GM12878 (cell line): ENCODE data around the gene SIDT1. TPM values are rescaled to one million over a fixed set of nuclear protein-coding genes. Genes with fewer than 3 reads are reported as not detected.

Experiments used
- ATAC-seq: fragments of 200-7000 bp; cut with Tn5 transposase; 3 replicates; pipeline ENCODE4 v1.9.1; 2020; ENCODE audit warnings: mild to moderate bottlenecking, moderate library complexity
- BruUV-seq: library from RNA; stranded (reverse); fragments of 400-500 nt; replicated peaks from 2 replicates; lab custom pipeline; 2021; lab: Mats Ljungman, UMichigan
- CTCF ChIA-PET: fragments of 300-600 bp; sonication (Branson Sonifier 250); formaldehyde crosslinking; extraction: SDS; loops from one replicate; lab custom pipeline; 2021; ENCODE audit warnings: inconsistent platforms; lab: Yijun Ruan, JAX
- POLR2A ChIA-PET: fragments of 350-600 bp; formaldehyde crosslinking; extraction: SDS; loops from one replicate; lab custom pipeline; 2021; ENCODE audit warnings: inconsistent platforms; lab: Charles Lee
- RAD21 ChIA-PET: fragments of 300-600 bp; sonication (Branson Sonifier 250); formaldehyde crosslinking; loops from one replicate; lab custom pipeline; 2023; ENCODE audit warnings: antibody characterized with exemption; ENCODE audit not compliant: unreplicated experiment; lab: Charles Lee
- SMC1A ChIA-PET: fragments of 300-600 bp; sonication (Branson Sonifier 250); formaldehyde crosslinking; loops from one replicate; lab custom pipeline; 2023; ENCODE audit not compliant: unreplicated experiment, uncharacterized antibody; lab: Charles Lee
- DNase-seq: peaks from one replicate; pipeline ENCODE4 v3.0.0-alpha.2; 2011; ENCODE audit warnings: low read depth, low spot score
- FAIRE-seq: peaks from 3 replicates; lab custom pipeline; 2011; peaks lifted over from hg19 to GRCh38; lab: Jason Lieb, UNC
- H2AFZ ChIP-seq: 2 replicates; pipeline ENCODE4 v1.6.0; 2011; ENCODE audit warnings: low read depth, low read length, control low read depth; ENCODE audit not compliant: control insufficient read depth
- H3K27ac ChIP-seq: 2 replicates; pipeline ENCODE4 v1.5.1; 2011; ENCODE audit warnings: control low read depth; ENCODE audit not compliant: control insufficient read depth, insufficient read depth
- H3K27me3 ChIP-seq, 2 experiments: replicated peaks in 1 of 2; 2 replicates each; pipeline versions ENCODE4 v1.6.0 to v1.6.1; 2011; ENCODE audit warnings: low read length in 1 of 2; ENCODE audit not compliant: control insufficient read depth in 2 of 2, insufficient read depth in 2 of 2
- H3K36me3 ChIP-seq, 2 experiments: 2 replicates each; pipeline ENCODE4 v1.5.1; 2011; ENCODE audit warnings: low read length in 1 of 2; ENCODE audit not compliant: control insufficient read depth in 2 of 2, insufficient read depth in 2 of 2
- H3K4me1 ChIP-seq: 2 replicates; pipeline ENCODE4 v1.6.1; 2011; ENCODE audit warnings: mild to moderate bottlenecking, low read length, moderate library complexity, mixed read lengths; ENCODE audit not compliant: control insufficient read depth, insufficient read depth
- H3K4me2 ChIP-seq: 2 replicates; pipeline ENCODE4 v1.6.0; 2011; ENCODE audit warnings: control low read depth; ENCODE audit not compliant: control insufficient read depth, insufficient read depth
- H3K4me3 ChIP-seq: fragments of 200-600 bp; sonication (generic); 2 replicates; pipeline ENCODE4 v1.5.1; 2016
- H3K79me2 ChIP-seq: 2 replicates; pipeline ENCODE4 v1.6.0; 2011; ENCODE audit warnings: low read length; ENCODE audit not compliant: control insufficient read depth, insufficient read depth
- H3K9ac ChIP-seq: 2 replicates; pipeline ENCODE4 v1.8.0; 2011; ENCODE audit warnings: low read length, control low read depth, mixed read lengths; ENCODE audit not compliant: control insufficient read depth, insufficient read depth
- H3K9me3 ChIP-seq: replicated peaks from 3 replicates; pipeline ENCODE4 v1.5.1; 2011; ENCODE audit warnings: mild to moderate bottlenecking, low read length; ENCODE audit not compliant: control insufficient read depth, insufficient read depth
- H4K20me1 ChIP-seq: 2 replicates; pipeline ENCODE4 v1.6.0; 2011; ENCODE audit not compliant: control insufficient read depth, insufficient read depth
- DPF2 ChIP-seq: fragments of 450-650 bp; IDR thresholded peaks from 2 replicates; pipeline ENCODE4 v1.6.1; 2017; ENCODE audit warnings: mild to moderate bottlenecking
- GABPA ChIP-seq: IDR thresholded peaks from 2 replicates; pipeline ENCODE4 v1.6.1; 2014; ENCODE audit warnings: antibody characterized with exemption, low read depth, mild to moderate bottlenecking, inconsistent platforms
- NR2C1 ChIP-seq: fragments of 450-650 bp; IDR thresholded peaks from 2 replicates; pipeline ENCODE4 v1.6.1; 2017; ENCODE audit warnings: antibody characterized with exemption, mild to moderate bottlenecking, moderate library complexity
- REST ChIP-seq: IDR thresholded peaks from 2 replicates; pipeline ENCODE4 v1.6.1; 2012; ENCODE audit warnings: mild to moderate bottlenecking, low read depth, low read length
- SREBF2 ChIP-seq: IDR thresholded peaks from 2 replicates; pipeline ENCODE4 v1.6.1; 2012; ENCODE audit warnings: mild to moderate bottlenecking, low read length
- SRF ChIP-seq, 2 experiments: IDR thresholded peaks; 2 replicates each; pipeline ENCODE4 v1.6.1; 2011; ENCODE audit warnings: low read depth in 2 of 2, low read length in 2 of 2, mild to moderate bottlenecking in 1 of 2, moderate library complexity in 1 of 2
- ZNF274 ChIP-seq: IDR thresholded peaks from one replicate; pipeline ENCODE4 v1.8.0; 2011; ENCODE audit not compliant: insufficient read length, insufficient read depth
- in situ Hi-C: fragments of 300-500 bp; cut with MboI; formaldehyde crosslinking; loops from 9 replicates; pipeline ENCODE4 v1.14.3; 2018; ENCODE audit warnings: mixed read lengths
- intact Hi-C: fragments of 100-400 bp; cut with micrococcal nuclease; formaldehyde crosslinking; loops from one replicate; pipeline ENCODE4 v1.14.2; 2022; ENCODE audit not compliant: unreplicated experiment
- polyA plus RNA-seq, 11 experiments: library from polyadenylated mRNA; depleted of rRNA in 4 of 11; unstranded in 6 of 11; stranded (reverse) in 5 of 11; fragments of >200 nt; fragmentation: Nextera tagmentation in 4 of 11; fragmentation: Illumina TruSeq in 1 of 11; extraction: Ambion mirVana in 4 of 11; extraction: Trizol in 1 of 11; gene quantifications; 1 replicate in 1 of 11; 2 replicates in 10 of 11; pipeline versions ENCODE4 v1.2.1 to v1.2.3, GENCODE V29; 2011 to 2016; ENCODE audit warnings: inconsistent platforms in 2 of 11, missing spikeins in 2 of 11, low read depth in 1 of 11
- total RNA-seq, 4 experiments: library from RNA; depleted of rRNA in 3 of 4; stranded (reverse); fragments of >200 nt in 3 of 4; fragmentation: Illumina TruSeq in 1 of 4; extraction: Trizol in 1 of 4; gene quantifications; 2 replicates each; pipeline versions ENCODE4 v1.2.1 to v1.2.3, GENCODE V29; 2013 to 2021
- TF ChIP-seq, protein P1 (sequence below): fragments of 450-650 bp; IDR thresholded peaks from 2 replicates; pipeline ENCODE4 v1.6.1; 2017; ENCODE audit warnings: mild to moderate bottlenecking, moderate library complexity
- TF ChIP-seq, protein P2 (sequence below): fragments of 450-650 bp; IDR thresholded peaks from 2 replicates; pipeline ENCODE4 v1.6.1; 2014; ENCODE audit warnings: mild to moderate bottlenecking
- TF ChIP-seq, protein P3 (sequence below): fragments of 450-650 bp; IDR thresholded peaks from 2 replicates; pipeline ENCODE4 v1.6.1; 2018; ENCODE audit warnings: mild to moderate bottlenecking, low read depth, moderate library complexity; ENCODE audit not compliant: partially characterized antibody

The SIDT1 gene
- total and polyA plus RNA-seq, 10 of the 15 experiments (the other 5 are each of a cell fraction or from before 2014, with no cell fraction given) = 3.0 to 45.0 (median 26.6) TPM

DNA sequence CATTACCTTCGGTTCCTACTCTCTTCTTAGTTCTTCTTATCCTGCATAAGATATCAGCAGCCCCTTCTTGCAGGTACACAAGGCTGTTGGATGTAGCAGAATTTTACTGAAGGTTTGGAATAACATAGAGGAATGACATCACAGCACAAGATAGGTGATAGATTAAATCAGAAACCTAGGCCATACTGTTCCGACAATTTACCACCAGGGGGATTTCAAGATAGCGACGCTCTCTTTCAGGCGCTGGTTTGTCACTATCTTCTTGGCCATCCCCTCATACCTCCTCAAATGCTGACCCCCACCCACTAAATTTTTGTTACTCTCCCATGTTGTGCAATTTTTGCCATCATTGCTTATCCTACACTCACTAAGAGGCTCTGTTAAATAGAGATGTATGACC, 3.5 kb downstream of the SIDT1 start (continued):
- TF ChIP-seq, protein P1, sequence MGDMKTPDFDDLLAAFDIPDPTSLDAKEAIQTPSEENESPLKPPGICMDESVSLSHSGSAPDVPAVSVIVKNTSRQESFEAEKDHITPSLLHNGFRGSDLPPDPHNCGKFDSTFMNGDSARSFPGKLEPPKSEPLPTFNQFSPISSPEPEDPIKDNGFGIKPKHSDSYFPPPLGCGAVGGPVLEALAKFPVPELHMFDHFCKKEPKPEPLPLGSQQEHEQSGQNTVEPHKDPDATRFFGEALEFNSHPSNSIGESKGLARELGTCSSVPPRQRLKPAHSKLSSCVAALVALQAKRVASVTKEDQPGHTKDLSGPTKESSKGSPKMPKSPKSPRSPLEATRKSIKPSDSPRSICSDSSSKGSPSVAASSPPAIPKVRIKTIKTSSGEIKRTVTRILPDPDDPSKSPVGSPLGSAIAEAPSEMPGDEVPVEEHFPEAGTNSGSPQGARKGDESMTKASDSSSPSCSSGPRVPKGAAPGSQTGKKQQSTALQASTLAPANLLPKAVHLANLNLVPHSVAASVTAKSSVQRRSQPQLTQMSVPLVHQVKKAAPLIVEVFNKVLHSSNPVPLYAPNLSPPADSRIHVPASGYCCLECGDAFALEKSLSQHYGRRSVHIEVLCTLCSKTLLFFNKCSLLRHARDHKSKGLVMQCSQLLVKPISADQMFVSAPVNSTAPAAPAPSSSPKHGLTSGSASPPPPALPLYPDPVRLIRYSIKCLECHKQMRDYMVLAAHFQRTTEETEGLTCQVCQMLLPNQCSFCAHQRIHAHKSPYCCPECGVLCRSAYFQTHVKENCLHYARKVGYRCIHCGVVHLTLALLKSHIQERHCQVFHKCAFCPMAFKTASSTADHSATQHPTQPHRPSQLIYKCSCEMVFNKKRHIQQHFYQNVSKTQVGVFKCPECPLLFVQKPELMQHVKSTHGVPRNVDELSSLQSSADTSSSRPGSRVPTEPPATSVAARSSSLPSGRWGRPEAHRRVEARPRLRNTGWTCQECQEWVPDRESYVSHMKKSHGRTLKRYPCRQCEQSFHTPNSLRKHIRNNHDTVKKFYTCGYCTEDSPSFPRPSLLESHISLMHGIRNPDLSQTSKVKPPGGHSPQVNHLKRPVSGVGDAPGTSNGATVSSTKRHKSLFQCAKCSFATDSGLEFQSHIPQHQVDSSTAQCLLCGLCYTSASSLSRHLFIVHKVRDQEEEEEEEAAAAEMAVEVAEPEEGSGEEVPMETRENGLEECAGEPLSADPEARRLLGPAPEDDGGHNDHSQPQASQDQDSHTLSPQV = no peak
- TF ChIP-seq, all 136 proteins: peak for 7

GRCh38 chr3:113536627-113537101, 4.3 kb downstream of the SIDT1 start:
- in situ Hi-C loops (no loop called here), intact Hi-C loops (loop anchor here (1.0 to 10.0 kb wide), 3 partner anchors 10 to 298 kb away; partner anchors contain the start of gene GRAMD1C)
- no peaks in the 10 kb centered on the region for H3K27me3 ChIP-seq
- no peaks in the 10 kb centered on the region; the same call in 1 of the 2 replicates for H3K4me1 ChIP-seq
- H3K36me3 ChIP-seq = peaks cover 0 to 14% of the 10 kb centered on the region in 2 experiments; a peak in 3 of 4 replicates
- ATAC-seq (no peak), FAIRE-seq (no peak), DNase-seq (no peak)
- H3K4me2 ChIP-seq = peak overlapping the region; percentile 61
- H3K4me3 ChIP-seq = peak overlapping the region; percentile 97
- H2AFZ ChIP-seq = no peak overlapping the region
- ChIA-PET POLR2A (interaction anchor here (0.6 to 2.0 kb wide), 5 partner anchors 8 to 23 kb away, joined by 4 to 10 read pairs (median 7); partner anchors contain the start of gene SPICE1), CTCF (interaction anchor here (0.6 to 5.1 kb wide), 16 partner anchors 8 to 209 kb away, joined by 3 to 74 read pairs (median 4); partner anchors contain the start of genes NAA50 and SPICE1), SMC1A (interaction anchor here (0.7 to 3.8 kb wide), 13 partner anchors 10 to 209 kb away, joined by 3 to 39 read pairs (median 8); partner anchors contain the start of gene SPICE1), RAD21 (interaction anchor here (0.9 to 5.4 kb wide), 6 partner anchors 10 to 208 kb away, joined by 3 to 35 read pairs (median 8); partner anchors contain the start of gene SPICE1)
- peak overlapping the region; percentile 24; the same call in 1 of the 2 replicates for H3K27ac ChIP-seq
- peaks cover 2% of the 10 kb centered on the region; the same call in 1 of the 2 replicates for H4K20me1 ChIP-seq
- H3K9ac ChIP-seq = no peak overlapping the region
- peaks cover 85% of the 10 kb centered on the region for H3K79me2 ChIP-seq
- no TSS peak for BruUV-seq
- peaks cover 10% of the 10 kb centered on the region for H3K9me3 ChIP-seq
- TF ChIP-seq, protein P2, sequence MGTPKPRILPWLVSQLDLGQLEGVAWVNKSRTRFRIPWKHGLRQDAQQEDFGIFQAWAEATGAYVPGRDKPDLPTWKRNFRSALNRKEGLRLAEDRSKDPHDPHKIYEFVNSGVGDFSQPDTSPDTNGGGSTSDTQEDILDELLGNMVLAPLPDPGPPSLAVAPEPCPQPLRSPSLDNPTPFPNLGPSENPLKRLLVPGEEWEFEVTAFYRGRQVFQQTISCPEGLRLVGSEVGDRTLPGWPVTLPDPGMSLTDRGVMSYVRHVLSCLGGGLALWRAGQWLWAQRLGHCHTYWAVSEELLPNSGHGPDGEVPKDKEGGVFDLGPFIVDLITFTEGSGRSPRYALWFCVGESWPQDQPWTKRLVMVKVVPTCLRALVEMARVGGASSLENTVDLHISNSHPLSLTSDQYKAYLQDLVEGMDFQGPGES = no peak
- no peak for TF ChIP-seq SREBF2
- no peak for TF ChIP-seq GABPA
- no peak for TF ChIP-seq ZNF274
- TF ChIP-seq NR2C1 = no peak
- TF ChIP-seq REST = no peak
- TF ChIP-seq DPF2 = no peak
- TF ChIP-seq, protein P3, sequence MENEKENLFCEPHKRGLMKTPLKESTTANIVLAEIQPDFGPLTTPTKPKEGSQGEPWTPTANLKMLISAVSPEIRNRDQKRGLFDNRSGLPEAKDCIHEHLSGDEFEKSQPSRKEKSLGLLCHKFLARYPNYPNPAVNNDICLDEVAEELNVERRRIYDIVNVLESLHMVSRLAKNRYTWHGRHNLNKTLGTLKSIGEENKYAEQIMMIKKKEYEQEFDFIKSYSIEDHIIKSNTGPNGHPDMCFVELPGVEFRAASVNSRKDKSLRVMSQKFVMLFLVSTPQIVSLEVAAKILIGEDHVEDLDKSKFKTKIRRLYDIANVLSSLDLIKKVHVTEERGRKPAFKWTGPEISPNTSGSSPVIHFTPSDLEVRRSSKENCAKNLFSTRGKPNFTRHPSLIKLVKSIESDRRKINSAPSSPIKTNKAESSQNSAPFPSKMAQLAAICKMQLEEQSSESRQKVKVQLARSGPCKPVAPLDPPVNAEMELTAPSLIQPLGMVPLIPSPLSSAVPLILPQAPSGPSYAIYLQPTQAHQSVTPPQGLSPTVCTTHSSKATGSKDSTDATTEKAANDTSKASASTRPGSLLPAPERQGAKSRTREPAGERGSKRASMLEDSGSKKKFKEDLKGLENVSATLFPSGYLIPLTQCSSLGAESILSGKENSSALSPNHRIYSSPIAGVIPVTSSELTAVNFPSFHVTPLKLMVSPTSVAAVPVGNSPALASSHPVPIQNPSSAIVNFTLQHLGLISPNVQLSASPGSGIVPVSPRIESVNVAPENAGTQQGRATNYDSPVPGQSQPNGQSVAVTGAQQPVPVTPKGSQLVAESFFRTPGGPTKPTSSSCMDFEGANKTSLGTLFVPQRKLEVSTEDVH = no peak
- TF ChIP-seq SRF (IDR thresholded peaks at IDR 0.05; ENCODE audit: low read depth in 2 of 2, low read length in 2 of 2) = no peak
